Suprapubic skin (tissue), 4 donors: ENCODE measurements around the gene SFSWAP.

ENCODE experiments used
- EP300 ChIP-seq: sonication (generic); formaldehyde crosslinking; IDR thresholded peaks from one replicate; pipeline ENCODE4 v1.6.1; 2017; ENCODE audit warnings: antibody characterized with exemption
- POLR2A ChIP-seq, 2 donors: fragments of 450-650 bp; IDR thresholded peaks; one replicate each; pipeline ENCODE4 v1.6.1; 2017; ENCODE audit warnings: antibody characterized with exemption in 2 of 2, mild to moderate bottlenecking in 2 of 2, moderate library complexity in 2 of 2
- POLR2AphosphoS5 ChIP-seq, 3 donors: sonication (generic); formaldehyde crosslinking; IDR thresholded peaks; one replicate each; pipeline ENCODE4 v1.6.1; 2017; ENCODE audit warnings: antibody characterized with exemption in 3 of 3
- TF ChIP-seq, protein P1 (sequence below), 2 donors: fragments of 200-600 bp in 1 of 2; fragments of 450-650 bp in 1 of 2; sonication (generic) in 1 of 2; IDR thresholded peaks; one replicate each; pipeline ENCODE4 v1.5.1; 2016 to 2019; ENCODE audit warnings: antibody characterized with exemption in 2 of 2, mild to moderate bottlenecking in 1 of 2, moderate library complexity in 1 of 2

DNA sequence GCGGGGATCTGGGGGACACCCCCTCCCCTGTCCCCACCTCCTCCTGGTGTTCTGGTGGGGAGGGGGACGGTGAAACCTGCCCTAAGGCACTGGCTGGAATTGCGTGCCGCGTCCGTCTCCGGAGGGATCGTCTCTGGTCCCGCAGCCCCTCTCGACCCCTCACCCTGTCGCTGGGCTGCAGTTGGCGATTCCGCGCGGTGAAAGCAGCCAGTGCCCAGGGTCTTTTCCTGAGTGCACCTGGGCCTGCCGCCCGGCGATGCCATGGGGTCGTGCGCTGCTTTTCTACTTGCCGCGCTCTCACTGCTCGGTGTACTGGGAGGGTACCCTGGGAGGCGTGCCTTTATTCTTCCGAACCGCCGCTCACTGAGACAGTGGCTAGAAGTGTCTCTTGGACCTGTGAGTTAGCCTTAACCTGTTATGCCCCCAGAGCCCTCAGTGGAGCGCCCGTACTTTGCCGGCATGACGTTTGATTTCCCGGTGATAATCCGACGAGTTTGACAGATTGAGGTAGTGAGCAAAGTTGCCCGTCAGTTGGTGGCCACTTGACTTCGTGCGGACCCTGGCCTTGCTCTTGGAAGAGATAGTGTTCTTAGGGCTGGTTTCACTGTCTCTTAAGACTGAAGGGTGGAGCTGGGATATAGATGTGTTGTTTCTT, 788 bp downstream of the SFSWAP start:
- TF ChIP-seq, protein P1, sequence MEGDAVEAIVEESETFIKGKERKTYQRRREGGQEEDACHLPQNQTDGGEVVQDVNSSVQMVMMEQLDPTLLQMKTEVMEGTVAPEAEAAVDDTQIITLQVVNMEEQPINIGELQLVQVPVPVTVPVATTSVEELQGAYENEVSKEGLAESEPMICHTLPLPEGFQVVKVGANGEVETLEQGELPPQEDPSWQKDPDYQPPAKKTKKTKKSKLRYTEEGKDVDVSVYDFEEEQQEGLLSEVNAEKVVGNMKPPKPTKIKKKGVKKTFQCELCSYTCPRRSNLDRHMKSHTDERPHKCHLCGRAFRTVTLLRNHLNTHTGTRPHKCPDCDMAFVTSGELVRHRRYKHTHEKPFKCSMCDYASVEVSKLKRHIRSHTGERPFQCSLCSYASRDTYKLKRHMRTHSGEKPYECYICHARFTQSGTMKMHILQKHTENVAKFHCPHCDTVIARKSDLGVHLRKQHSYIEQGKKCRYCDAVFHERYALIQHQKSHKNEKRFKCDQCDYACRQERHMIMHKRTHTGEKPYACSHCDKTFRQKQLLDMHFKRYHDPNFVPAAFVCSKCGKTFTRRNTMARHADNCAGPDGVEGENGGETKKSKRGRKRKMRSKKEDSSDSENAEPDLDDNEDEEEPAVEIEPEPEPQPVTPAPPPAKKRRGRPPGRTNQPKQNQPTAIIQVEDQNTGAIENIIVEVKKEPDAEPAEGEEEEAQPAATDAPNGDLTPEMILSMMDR (IDR thresholded peaks at IDR 0.05), result no peak
- TF ChIP-seq POLR2AphosphoS5 (IDR thresholded peaks at IDR 0.05), result no peak
- no peak for TF ChIP-seq POLR2A (IDR thresholded peaks at IDR 0.05)
- no peak for TF ChIP-seq EP300
